CD14-positive monocyte (primary cell): Measurements from ENCODE around the gene SLC26A9. TPM values are rescaled to one million over a fixed set of nuclear protein-coding genes. Genes with fewer than 3 reads are reported as not detected.
"Not testable (repeated sequence)": the region's sequence is repeated elsewhere in the genome, so short reads cannot be mapped to it uniquely, and the experiment has no call there.

Source experiments
- DNase-seq, 3 donors: peaks; one replicate each; pipeline ENCODE4 v3.0.0-alpha.2; 2011 to 2022
- H2AFZ ChIP-seq: 2 replicates; pipeline ENCODE4 v1.6.0; 2012; ENCODE audit warnings: mild to moderate bottlenecking, low read depth, low read length, inconsistent platforms; ENCODE audit not compliant: insufficient read depth, poor library complexity, severe bottlenecking
- H3K27ac ChIP-seq, 2 donors: 1 replicate in 1 of 2; 2 replicates in 1 of 2; pipeline ENCODE4 v1.5.1; 2012 to 2013; ENCODE audit warnings: low read length in 2 of 2, control low read depth in 1 of 2, inconsistent platforms in 1 of 2, low read depth in 1 of 2, mild to moderate bottlenecking in 1 of 2
- H3K27me3 ChIP-seq, 2 donors: one replicate each; pipeline versions ENCODE4 v1.6.0 to v1.6.1; 2011 to 2013; ENCODE audit warnings: low read length in 2 of 2; ENCODE audit not compliant: control insufficient read depth in 2 of 2, insufficient read depth in 2 of 2
- H3K36me3 ChIP-seq, 2 donors: replicated peaks in 1 of 2; 1 replicate in 1 of 2; 2 replicates in 1 of 2; pipeline versions ENCODE4 v1.5.1 to v1.6.1; 2012 to 2013; ENCODE audit warnings: low read length in 2 of 2, control low read depth in 1 of 2, inconsistent platforms in 1 of 2, mild to moderate bottlenecking in 1 of 2; ENCODE audit not compliant: insufficient read depth in 2 of 2, control insufficient read depth in 1 of 2
- H3K4me1 ChIP-seq, 2 donors: 1 replicate in 1 of 2; 2 replicates in 1 of 2; pipeline versions ENCODE4 v1.5.1 to v1.6.1; 2012 to 2013; ENCODE audit warnings: low read length in 2 of 2, control low read depth in 1 of 2, inconsistent platforms in 1 of 2, mild to moderate bottlenecking in 1 of 2, moderate library complexity in 1 of 2; ENCODE audit not compliant: insufficient read depth in 2 of 2, control insufficient read depth in 1 of 2
- H3K4me2 ChIP-seq: replicated peaks from 2 replicates; pipeline ENCODE3; 2012; ENCODE audit warnings: low read length, moderate library complexity, mild to moderate bottlenecking; ENCODE audit not compliant: poor library complexity, severe bottlenecking; ENCODE audit errors: extremely low read depth
- H3K4me3 ChIP-seq, 3 experiments: fragments of 200-600 bp in 1 of 3; sonication (generic) in 1 of 3; replicated peaks in 1 of 3; 1 replicate in 2 of 3; 2 replicates in 1 of 3; pipeline ENCODE4 v1.5.1; 2011 to 2013; ENCODE audit warnings: low read length in 3 of 3, mild to moderate bottlenecking in 3 of 3, control low read depth in 2 of 3, low read depth in 2 of 3, inconsistent platforms in 1 of 3, moderate library complexity in 1 of 3
- H3K79me2 ChIP-seq: 2 replicates; pipeline ENCODE4 v1.6.0; 2012; ENCODE audit warnings: mild to moderate bottlenecking, control low read depth, inconsistent platforms, low read length, moderate library complexity; ENCODE audit not compliant: insufficient read depth
- H3K9ac ChIP-seq: 2 replicates; pipeline ENCODE4 v1.6.0; 2017; ENCODE audit warnings: low read length, mild to moderate bottlenecking; ENCODE audit not compliant: insufficient read depth, poor library complexity, severe bottlenecking
- H3K9me3 ChIP-seq, 2 donors: replicated peaks in 1 of 2; 1 replicate in 1 of 2; 2 replicates in 1 of 2; pipeline versions ENCODE4 v1.5.1 to v1.6.1; 2012 to 2013; ENCODE audit warnings: low read length in 2 of 2, control low read depth in 1 of 2; ENCODE audit not compliant: control insufficient read depth in 1 of 2, insufficient read depth in 1 of 2
- H4K20me1 ChIP-seq: 2 replicates; pipeline ENCODE4 v1.6.0; 2012; ENCODE audit warnings: mild to moderate bottlenecking, low read length, control low read depth, moderate library complexity; ENCODE audit not compliant: insufficient read depth
- H3K27ac Mint-ChIP-seq, 7 donors: one replicate each; pipeline ENCODE4 v1.8.0; 2020; ENCODE audit warnings: mild to moderate bottlenecking in 7 of 7, mixed read lengths in 7 of 7, moderate library complexity in 6 of 7, inconsistent platforms in 2 of 7
- H3K27me3 Mint-ChIP-seq, 3 donors: one replicate each; pipeline ENCODE4 v1.8.0; 2021 to 2022; ENCODE audit warnings: low read depth in 3 of 3, mild to moderate bottlenecking in 3 of 3, mixed read lengths in 3 of 3, moderate library complexity in 3 of 3, inconsistent platforms in 1 of 3
- H3K36me3 Mint-ChIP-seq, 2 donors: one replicate each; pipeline ENCODE4 v1.8.0; 2020; ENCODE audit warnings: mixed read lengths in 2 of 2, inconsistent platforms in 1 of 2, mild to moderate bottlenecking in 1 of 2
- H3K4me1 Mint-ChIP-seq: one replicate; pipeline ENCODE4 v1.8.0; 2020; ENCODE audit warnings: mild to moderate bottlenecking, mixed read lengths
- H3K4me3 Mint-ChIP-seq, 2 donors: one replicate each; pipeline ENCODE4 v1.8.0; 2020; ENCODE audit warnings: mild to moderate bottlenecking in 2 of 2, mixed read lengths in 2 of 2, moderate library complexity in 1 of 2
- H3K9me3 Mint-ChIP-seq, 7 donors: one replicate each; pipeline ENCODE4 v1.8.0; 2020 to 2022; ENCODE audit warnings: mixed read lengths in 7 of 7, mild to moderate bottlenecking in 6 of 7, moderate library complexity in 6 of 7, inconsistent platforms in 2 of 7
- CTCF ChIP-seq: fragments of 200-600 bp; IDR thresholded peaks from one replicate; pipeline ENCODE4 v1.8.0; 2022; ENCODE audit warnings: antibody characterized with exemption, mild to moderate bottlenecking
- WGBS: methylation state at CpG from one replicate; pipeline ENCODE4 v1.1.5; 2013; ENCODE audit warnings: missing lambda C conversion rate; ENCODE audit not compliant: insufficient coverage; 5-methylcytosine and 5-hydroxymethylcytosine counted together
- intact Hi-C, 2 donors: fragments of 100-400 bp; cut with micrococcal nuclease; formaldehyde crosslinking; loops; one replicate each; pipeline versions ENCODE4 v1.15.0 to v1.15.1; 2023
- polyA plus RNA-seq, 3 donors: library from polyadenylated mRNA; depleted of rRNA in 1 of 3; unstranded in 2 of 3; stranded (reverse) in 1 of 3; fragments of 300-500 nt in 2 of 3; fragments of >200 nt in 1 of 3; fragmentation: Illumina TruSeq in 2 of 3; gene quantifications; 1 replicate in 2 of 3; 2 replicates in 1 of 3; pipeline ENCODE4 v1.2.3, GENCODE V29; 2012 to 2021

SLC26A9 gene
- polyA plus RNA-seq, 3 donors: 0.04 TPM; not detected in 2

GRCh38 chr1:205896351-205896750, 46.9 kb downstream of the SLC26A9 start:
- Mint-ChIP-seq H3K36me3 (no peaks in the 10 kb centered on the region), H3K27me3 (peaks cover 9 to 26% (median 17%) of the 10 kb centered on the region in 3 donors), H3K27ac (no peak overlapping the region), H3K9me3 (peaks cover 6 to 19% (median 15%) of the 10 kb centered on the region in 7 donors), H3K4me1 (peaks cover 4% of the 10 kb centered on the region), H3K4me3 (no peak overlapping the region)
- Histone ChIP-seq H3K79me2 (no peaks in the 10 kb centered on the region), H3K4me1 (no peaks in the 10 kb centered on the region), H2AFZ (no peak overlapping the region), H3K36me3 (no peaks in the 10 kb centered on the region), H3K27me3 (peaks cover 0 to 4% of the 10 kb centered on the region in 2 donors), H3K4me2 (no peak overlapping the region), H3K9ac (no peak overlapping the region), H3K27ac (no peak overlapping the region), H3K4me3 (no peak overlapping the region), H3K9me3 (peaks cover 0 to 5% of the 10 kb centered on the region in 2 donors), H4K20me1 (no peaks in the 10 kb centered on the region)
- intact Hi-C loops: no loop called here
- 100% methylated on average over 1 of the region's 1 CpG for WGBS
- DNase-seq: no peak
- TF ChIP-seq CTCF: no peak

- H3K27ac ChIP-seq, H3K36me3 ChIP-seq, H3K4me1 Mint-ChIP-seq, H4K20me1 ChIP-seq, H3K9me3 ChIP-seq, H3K27ac Mint-ChIP-seq, intact Hi-C loops, H3K4me3 Mint-ChIP-seq, H3K4me1 ChIP-seq, H3K4me2 ChIP-seq, H3K4me3 ChIP-seq, H2AFZ ChIP-seq, H3K27me3 ChIP-seq, H3K36me3 Mint-ChIP-seq, H3K9ac ChIP-seq, H3K79me2 ChIP-seq, DNase-seq: not testable (repeated sequence)
- H3K27me3 Mint-ChIP-seq: peaks cover 17 to 27% (median 19%) of the 10 kb centered on the region in 3 donors
- H3K9me3 Mint-ChIP-seq: peaks cover 12 to 27% (median 23%) of the 10 kb centered on the region in 7 donors
- WGBS: no CpG with 5 or more reads among the region's 3 CpGs
Measured at GRCh38 chr1:205894119-205894518, 49.1 kb downstream of the SLC26A9 start.

- Mint-ChIP-seq H3K4me3 (peak overlapping the region in 1 of 2 donors; percentile 21), H3K27me3 (peaks cover 17 to 27% (median 20%) of the 10 kb centered on the region in 3 donors), H3K9me3 (peaks cover 15 to 24% (median 19%) of the 10 kb centered on the region in 7 donors)
- H3K36me3 Mint-ChIP-seq, H3K36me3 ChIP-seq, H3K79me2 ChIP-seq, intact Hi-C loops, H3K4me3 ChIP-seq, H3K27me3 ChIP-seq, H3K4me1 Mint-ChIP-seq, H3K9me3 ChIP-seq, H3K9ac ChIP-seq, H2AFZ ChIP-seq, H3K27ac Mint-ChIP-seq, H4K20me1 ChIP-seq, H3K4me2 ChIP-seq, DNase-seq, H3K4me1 ChIP-seq, H3K27ac ChIP-seq: not testable (repeated sequence)
- WGBS: 17% methylated on average over 2 of the region's 2 CpGs
Measured at GRCh38 chr1:205892175-205892574, 51.1 kb downstream of the SLC26A9 start.

DNA sequence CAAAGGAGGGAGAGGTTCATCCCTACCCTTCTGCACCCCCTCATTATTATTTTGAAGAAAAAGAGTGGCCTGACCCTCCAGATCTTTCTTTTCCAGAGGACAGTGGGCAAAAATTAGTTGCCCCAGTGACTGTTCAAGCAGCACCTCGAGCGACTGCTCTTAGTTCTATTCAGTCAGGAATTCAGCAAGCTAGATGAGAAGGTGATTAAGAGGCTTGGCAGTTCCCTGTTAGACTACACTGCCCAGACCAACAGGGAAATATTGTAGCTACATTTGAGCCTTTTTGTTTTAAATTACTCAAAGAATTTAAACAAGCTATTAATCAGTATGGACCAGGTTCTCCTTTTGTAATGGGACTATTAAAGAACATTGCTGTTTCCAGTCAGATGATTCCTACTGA, 51.8 kb downstream of the SLC26A9 start:
- Mint-ChIP-seq H3K27me3 (peaks cover 15 to 27% (median 20%) of the 10 kb centered on the region in 3 donors), H3K9me3 (peaks cover 8 to 20% (median 19%) of the 10 kb centered on the region in 7 donors)
- H3K27me3 ChIP-seq, DNase-seq, H3K36me3 Mint-ChIP-seq, H3K9ac ChIP-seq, H3K9me3 ChIP-seq, H3K36me3 ChIP-seq, H3K4me2 ChIP-seq, H3K4me1 Mint-ChIP-seq, H3K4me3 ChIP-seq, H3K27ac Mint-ChIP-seq, H3K4me3 Mint-ChIP-seq, H3K27ac ChIP-seq, H3K79me2 ChIP-seq, H2AFZ ChIP-seq, intact Hi-C loops, H3K4me1 ChIP-seq, H4K20me1 ChIP-seq: not testable (repeated sequence)
- WGBS: no CpG with 5 or more reads among the region's 2 CpGs
